ENCODE measurements around the gene STOX2.

Gene STOX2

DNA sequence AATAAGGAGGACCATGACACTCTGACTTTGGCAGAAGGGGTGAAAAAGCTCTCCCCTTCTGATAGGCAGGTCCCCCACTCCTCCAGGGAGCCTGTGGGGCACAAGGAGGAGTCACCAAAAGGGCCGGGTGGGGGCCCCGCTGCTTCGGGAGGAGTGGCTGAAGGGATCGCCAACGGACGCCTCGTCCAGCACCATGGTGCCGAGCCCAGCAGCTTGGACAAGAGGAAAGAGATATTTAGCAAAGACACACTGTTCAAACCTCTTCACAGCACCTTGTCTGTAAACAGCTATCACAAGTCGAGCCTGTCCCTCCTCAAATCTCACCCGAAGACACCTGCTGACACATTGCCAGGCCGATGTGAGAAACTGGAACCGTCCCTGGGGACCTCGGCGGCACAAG lies 105.6 kb downstream of the STOX2 start:
- Histone ChIP-seq H3K4me3 (ENCODE audit: low read length) (no peak overlapping the region), H3K27me3 (ENCODE audit: control insufficient read depth, low read length) (no peaks in the 10 kb centered on the region), H3K4me1 (ENCODE audit: control insufficient read depth, low read length) (no peaks in the 10 kb centered on the region), H4K20me1 (ENCODE audit: control insufficient read depth, insufficient read depth, low read depth, low read length) (no peaks in the 10 kb centered on the region), H3K9me3 (ENCODE audit: control insufficient read depth, insufficient read depth, low read length) (no peaks in the 10 kb centered on the region), H3F3A (ENCODE audit: control insufficient read depth, insufficient read depth) (no peaks in the 10 kb centered on the region), H3K9me2 (replicated peaks; ENCODE audit: control insufficient read depth, low read length) (no peaks in the 10 kb centered on the region), H3K4me2 (ENCODE audit: low read length) (no peak overlapping the region), H3K79me2 (ENCODE audit: control insufficient read depth, low read length) (no peaks in the 10 kb centered on the region), H3K27ac (ENCODE audit: low read depth, low read length) (no peak overlapping the region), H3K36me3 (ENCODE audit: control insufficient read depth, low read length) (no peaks in the 10 kb centered on the region)
- TF ChIP-seq, protein P1, sequence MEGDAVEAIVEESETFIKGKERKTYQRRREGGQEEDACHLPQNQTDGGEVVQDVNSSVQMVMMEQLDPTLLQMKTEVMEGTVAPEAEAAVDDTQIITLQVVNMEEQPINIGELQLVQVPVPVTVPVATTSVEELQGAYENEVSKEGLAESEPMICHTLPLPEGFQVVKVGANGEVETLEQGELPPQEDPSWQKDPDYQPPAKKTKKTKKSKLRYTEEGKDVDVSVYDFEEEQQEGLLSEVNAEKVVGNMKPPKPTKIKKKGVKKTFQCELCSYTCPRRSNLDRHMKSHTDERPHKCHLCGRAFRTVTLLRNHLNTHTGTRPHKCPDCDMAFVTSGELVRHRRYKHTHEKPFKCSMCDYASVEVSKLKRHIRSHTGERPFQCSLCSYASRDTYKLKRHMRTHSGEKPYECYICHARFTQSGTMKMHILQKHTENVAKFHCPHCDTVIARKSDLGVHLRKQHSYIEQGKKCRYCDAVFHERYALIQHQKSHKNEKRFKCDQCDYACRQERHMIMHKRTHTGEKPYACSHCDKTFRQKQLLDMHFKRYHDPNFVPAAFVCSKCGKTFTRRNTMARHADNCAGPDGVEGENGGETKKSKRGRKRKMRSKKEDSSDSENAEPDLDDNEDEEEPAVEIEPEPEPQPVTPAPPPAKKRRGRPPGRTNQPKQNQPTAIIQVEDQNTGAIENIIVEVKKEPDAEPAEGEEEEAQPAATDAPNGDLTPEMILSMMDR (IDR thresholded peaks at IDR 0.05; ENCODE audit: low read depth, low read length, poor library complexity, severe bottlenecking): no peak
- no peak for TF ChIP-seq EZH2phosphoT487 (IDR thresholded peaks at IDR 0.05; ENCODE audit: borderline replicate concordance, low read length)

DNA sequence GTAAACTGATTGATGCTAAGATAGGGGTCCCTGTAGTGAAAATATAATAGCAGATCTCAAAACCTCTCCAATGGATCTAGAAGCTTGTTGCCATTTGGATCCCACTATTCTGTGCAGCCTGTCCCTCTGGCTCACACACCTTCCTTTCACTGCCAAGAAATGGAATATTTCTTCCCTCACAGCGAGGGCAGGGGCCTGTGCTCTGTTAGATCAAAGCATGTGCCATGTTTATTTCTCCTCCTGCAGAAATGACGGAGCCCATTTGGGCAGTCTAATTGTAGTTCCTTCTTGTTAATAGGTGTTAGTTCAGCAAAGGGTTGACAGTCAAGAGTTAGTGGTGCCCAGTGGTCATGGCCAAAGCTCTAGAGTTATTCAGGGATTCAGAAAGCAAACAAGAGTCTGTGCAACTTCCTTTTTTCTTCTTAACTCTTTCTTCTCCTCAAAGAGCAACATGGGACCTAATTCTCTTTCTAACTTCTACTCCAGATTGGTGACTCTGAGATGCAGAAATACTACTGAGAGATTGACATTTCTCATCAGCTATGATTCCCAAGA lies 106.8 kb downstream of the STOX2 start:
- no peaks in the 10 kb centered on the region for H3K27me3 ChIP-seq (ENCODE audit: control insufficient read depth, low read length)
- no peaks in the 10 kb centered on the region for H3K79me2 ChIP-seq (ENCODE audit: control insufficient read depth, low read length)
- H3K4me2 ChIP-seq (ENCODE audit: low read length): no peak overlapping the region
- no peaks in the 10 kb centered on the region for H3K9me3 ChIP-seq (ENCODE audit: control insufficient read depth, insufficient read depth, low read length)
- no peaks in the 10 kb centered on the region for H3K36me3 ChIP-seq (ENCODE audit: control insufficient read depth, low read length)
- TF ChIP-seq, protein P1 (IDR thresholded peaks at IDR 0.05; ENCODE audit: low read depth, low read length, poor library complexity, severe bottlenecking): no peak
- TF ChIP-seq EZH2phosphoT487 (IDR thresholded peaks at IDR 0.05; ENCODE audit: borderline replicate concordance, low read length): no peak
- no peaks in the 10 kb centered on the region for H3K4me1 ChIP-seq (ENCODE audit: control insufficient read depth, low read length)
- H3F3A ChIP-seq (ENCODE audit: control insufficient read depth, insufficient read depth): no peaks in the 10 kb centered on the region
- H4K20me1 ChIP-seq (ENCODE audit: control insufficient read depth, insufficient read depth, low read depth, low read length): no peaks in the 10 kb centered on the region
- no peak overlapping the region for H3K27ac ChIP-seq (ENCODE audit: low read depth, low read length)
- no peaks in the 10 kb centered on the region for H3K9me2 ChIP-seq (replicated peaks; ENCODE audit: control insufficient read depth, low read length)
- H3K4me3 ChIP-seq (ENCODE audit: low read length): no peak overlapping the region

DNA sequence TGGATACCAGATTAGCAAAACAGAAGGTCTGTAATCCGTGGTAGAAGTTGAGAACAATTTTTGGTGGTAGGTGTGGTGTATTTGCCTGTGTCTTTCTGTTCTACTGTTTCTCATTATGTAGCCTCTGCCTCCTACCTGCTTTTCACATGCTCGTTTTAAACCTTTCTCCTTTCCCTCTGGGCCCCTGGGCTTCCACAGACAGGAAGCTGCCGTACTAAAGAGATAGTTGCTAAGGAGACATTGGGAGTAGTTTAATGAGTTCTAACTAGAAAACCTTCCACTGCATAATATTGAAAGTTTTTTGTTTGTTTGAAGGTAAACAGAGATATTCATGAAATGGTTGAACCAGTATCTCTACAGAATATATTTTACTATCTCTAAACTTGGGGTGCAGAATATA lies 107.8 kb downstream of the STOX2 start:
- no peaks in the 10 kb centered on the region for H3K4me1 ChIP-seq (ENCODE audit: control insufficient read depth, low read length)

More for the DNA sequence above, 107.8 kb downstream of the STOX2 start:
- Histone ChIP-seq H3K79me2 (ENCODE audit: control insufficient read depth, low read length) (no peaks in the 10 kb centered on the region), H3K27me3 (ENCODE audit: control insufficient read depth, low read length) (no peaks in the 10 kb centered on the region), H3F3A (ENCODE audit: control insufficient read depth, insufficient read depth) (no peaks in the 10 kb centered on the region), H3K27ac (ENCODE audit: low read depth, low read length) (no peak overlapping the region), H3K36me3 (ENCODE audit: control insufficient read depth, low read length) (no peaks in the 10 kb centered on the region), H3K9me2 (replicated peaks; ENCODE audit: control insufficient read depth, low read length) (no peaks in the 10 kb centered on the region), H3K4me3 (ENCODE audit: low read length) (no peak overlapping the region), H3K9me3 (ENCODE audit: control insufficient read depth, insufficient read depth, low read length) (no peaks in the 10 kb centered on the region), H4K20me1 (ENCODE audit: control insufficient read depth, insufficient read depth, low read depth, low read length) (no peaks in the 10 kb centered on the region), H3K4me2 (ENCODE audit: low read length) (no peak overlapping the region)
- TF ChIP-seq, protein P1 (IDR thresholded peaks at IDR 0.05; ENCODE audit: low read depth, low read length, poor library complexity, severe bottlenecking): no peak
- TF ChIP-seq EZH2phosphoT487 (IDR thresholded peaks at IDR 0.05; ENCODE audit: borderline replicate concordance, low read length): no peak

All from DOHH2 (cell line).